Skeletal muscle tissue (tissue), 4 donors: ENCODE results near the gene EIF2D. TPM values are rescaled to one million over a fixed set of nuclear protein-coding genes. Genes with fewer than 3 reads are reported as not detected.

Source experiments
- H3K27ac ChIP-seq: one replicate; pipeline ENCODE4 v1.7.0; 2013; ENCODE audit warnings: mild to moderate bottlenecking, low read depth, low read length, inconsistent platforms
- H3K27me3 ChIP-seq, 3 donors: one replicate each; pipeline ENCODE4 v1.7.0; 2013; ENCODE audit warnings: low read length in 3 of 3; ENCODE audit not compliant: control insufficient read depth in 3 of 3, insufficient read depth in 3 of 3
- H3K36me3 ChIP-seq, 3 donors: one replicate each; pipeline ENCODE4 v1.7.0; 2013; ENCODE audit warnings: low read length in 3 of 3; ENCODE audit not compliant: control insufficient read depth in 3 of 3, insufficient read depth in 3 of 3
- H3K4me1 ChIP-seq, 3 donors: one replicate each; pipeline ENCODE4 v1.7.0; 2013; ENCODE audit warnings: low read length in 3 of 3, mild to moderate bottlenecking in 3 of 3; ENCODE audit not compliant: control insufficient read depth in 3 of 3, insufficient read depth in 3 of 3
- H3K4me3 ChIP-seq, 3 donors: one replicate each; pipeline ENCODE4 v1.7.0; 2013; ENCODE audit warnings: low read length in 3 of 3
- H3K9ac ChIP-seq, 3 donors: one replicate each; pipeline ENCODE4 v1.7.0; 2013; ENCODE audit warnings: low read length in 3 of 3, mild to moderate bottlenecking in 3 of 3, moderate library complexity in 2 of 3, low read depth in 1 of 3
- H3K9me3 ChIP-seq, 3 donors: one replicate each; pipeline ENCODE4 v1.7.0; 2013; ENCODE audit warnings: low read length in 3 of 3; ENCODE audit not compliant: control insufficient read depth in 3 of 3
- total RNA-seq: library from RNA; depleted of rRNA; stranded (reverse); fragments of >200 nt; gene quantifications from one replicate; pipeline ENCODE4 v1.2.3, GENCODE V29; 2014
- donor health status: Osteomylitis.

EIF2D gene
- total RNA-seq, 1 donor from 2014 or later = 25.6 TPM

DNA sequence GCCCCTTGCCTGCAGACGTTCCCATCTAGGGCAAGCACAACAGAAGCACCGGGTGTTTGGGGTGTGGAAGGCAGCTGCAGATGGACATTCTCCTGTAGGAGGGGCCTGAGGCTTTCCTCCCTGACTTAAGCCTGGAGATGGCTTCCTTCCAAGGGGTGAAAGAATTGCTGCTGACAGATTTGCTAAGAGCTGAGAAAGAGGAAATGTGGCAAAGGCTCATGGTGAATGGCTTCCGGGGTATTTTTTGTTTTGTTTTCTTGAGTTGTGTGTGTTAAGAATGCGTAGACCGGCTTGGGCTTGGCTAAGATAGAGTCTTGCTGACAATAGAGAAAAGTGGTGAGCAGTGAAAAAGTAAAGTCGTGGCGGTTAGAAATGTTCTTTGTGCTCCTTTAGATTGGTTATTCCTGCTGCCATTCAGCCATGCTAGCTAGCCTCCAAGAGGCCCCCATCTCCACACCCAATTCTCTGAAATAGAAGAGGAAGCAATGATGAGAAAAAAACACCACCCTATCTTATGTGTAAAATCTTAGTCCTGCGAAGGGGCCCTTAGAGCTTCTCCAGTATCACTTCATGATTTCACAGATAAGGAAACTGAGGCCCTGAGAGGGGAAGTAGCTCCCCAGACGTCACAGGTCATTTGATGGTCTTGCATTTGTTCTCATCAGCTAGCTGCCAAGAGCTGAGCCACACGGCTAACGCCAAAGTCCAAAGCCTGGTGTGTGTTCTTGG, 36.9 kb downstream of the EIF2D start:
- Histone ChIP-seq H3K4me3 (no peak overlapping the region), H3K36me3 (peaks cover 0 to under 1% (median 0%) of the 10 kb centered on the region in 3 donors), H3K4me1 (peaks cover 21 to 52% (median 25%) of the 10 kb centered on the region in 3 donors), H3K9me3 (no peaks in the 10 kb centered on the region), H3K9ac (no peak overlapping the region), H3K27ac (peak overlapping the region; percentile 55), H3K27me3 (no peaks in the 10 kb centered on the region)

DNA sequence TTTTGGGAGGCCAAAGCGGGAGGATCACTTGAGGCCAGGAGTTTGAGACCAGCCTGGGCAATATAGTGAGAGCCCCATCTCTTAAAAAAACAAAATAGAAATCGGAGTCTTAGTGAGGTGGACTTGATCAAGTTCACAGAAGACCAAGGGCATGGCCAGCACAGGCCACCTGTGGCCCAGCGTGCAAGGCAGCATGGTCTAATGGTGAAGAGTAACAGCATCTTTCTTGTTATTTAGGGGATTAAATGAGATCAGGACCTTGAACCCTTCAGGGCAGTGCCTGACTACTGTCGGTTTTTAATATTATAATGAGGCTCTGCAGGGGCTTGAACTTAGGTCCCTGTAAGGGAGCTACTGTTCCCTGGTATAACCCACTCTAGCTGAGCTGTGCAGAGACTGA, 38.5 kb downstream of the EIF2D start:
- H3K9ac ChIP-seq = no peak overlapping the region
- H3K9me3 ChIP-seq = no peaks in the 10 kb centered on the region
- H3K27me3 ChIP-seq = no peaks in the 10 kb centered on the region
- no peak overlapping the region for H3K27ac ChIP-seq
- H3K4me1 ChIP-seq = peaks cover 8 to 38% (median 12%) of the 10 kb centered on the region in 3 donors
- no peaks in the 10 kb centered on the region for H3K36me3 ChIP-seq
- H3K4me3 ChIP-seq = no peak overlapping the region

DNA sequence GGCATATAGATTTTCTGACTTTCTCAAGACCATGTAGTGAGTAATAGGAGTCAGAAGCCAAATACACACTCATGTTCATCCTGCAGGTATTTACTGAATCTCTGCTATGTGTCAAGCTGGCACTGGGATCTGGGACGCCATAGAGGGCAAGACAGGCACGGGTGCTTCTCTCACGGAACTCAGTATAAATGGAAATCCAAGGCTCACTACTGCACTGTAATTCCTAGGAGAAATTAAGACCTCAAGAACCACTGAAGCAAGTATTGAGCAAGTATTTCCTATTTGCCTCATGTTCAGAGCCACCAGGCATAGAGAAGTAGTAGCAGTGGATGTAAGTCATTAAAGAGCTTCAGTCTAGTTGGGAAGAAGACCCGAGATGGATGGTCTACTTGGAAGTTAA, 38.9 kb downstream of the EIF2D start:
- peaks cover 5 to 34% (median 9%) of the 10 kb centered on the region in 3 donors for H3K4me1 ChIP-seq
- H3K9ac ChIP-seq = no peak overlapping the region
- H3K27ac ChIP-seq = no peak overlapping the region
- no peaks in the 10 kb centered on the region for H3K36me3 ChIP-seq
- no peak overlapping the region for H3K4me3 ChIP-seq
- H3K27me3 ChIP-seq = no peaks in the 10 kb centered on the region
- H3K9me3 ChIP-seq = no peaks in the 10 kb centered on the region

DNA sequence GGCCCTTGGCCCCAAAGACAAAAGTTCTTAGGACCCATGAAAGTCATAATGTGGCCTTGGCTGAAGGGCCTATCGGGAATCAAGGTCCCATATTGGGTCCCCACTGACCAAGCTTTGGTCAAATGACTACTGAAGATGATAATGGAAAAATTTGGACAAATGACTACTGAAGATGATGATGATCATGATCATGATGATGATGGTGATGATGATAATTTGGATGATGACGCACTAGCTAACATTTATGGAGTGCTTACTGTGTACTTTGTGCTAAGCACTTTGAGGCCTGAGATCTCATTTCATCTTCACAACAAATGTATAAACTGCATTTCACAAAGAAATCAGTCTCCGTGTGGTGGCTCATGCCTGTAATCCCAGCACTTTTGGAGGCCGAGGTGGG, 39.4 kb downstream of the EIF2D start:
- Histone ChIP-seq H3K9ac (no peak overlapping the region), H3K27me3 (no peaks in the 10 kb centered on the region), H3K27ac (no peak overlapping the region), H3K9me3 (no peaks in the 10 kb centered on the region), H3K4me3 (no peak overlapping the region), H3K36me3 (no peaks in the 10 kb centered on the region), H3K4me1 (peaks cover 5 to 33% (median 9%) of the 10 kb centered on the region in 3 donors)

DNA sequence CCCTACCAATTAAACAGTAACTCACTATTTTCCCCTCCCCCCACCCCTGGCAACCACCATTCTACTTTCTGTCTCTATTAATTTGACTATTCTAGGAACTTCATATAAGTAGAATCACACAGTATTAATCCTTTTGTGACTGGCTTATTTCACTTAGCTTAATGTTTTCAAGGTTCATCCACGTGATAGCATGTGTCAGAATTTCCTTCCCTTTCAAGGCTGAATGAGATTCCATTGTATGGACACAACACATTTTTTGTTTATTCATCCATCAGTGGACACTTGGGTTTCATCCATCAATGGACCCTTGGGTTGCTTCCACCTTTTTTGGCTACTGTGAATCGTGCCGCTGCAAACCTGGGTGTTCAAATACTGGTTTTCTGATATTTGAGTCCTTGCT, 41.7 kb downstream of the EIF2D start:
- H3K9me3 ChIP-seq = no peaks in the 10 kb centered on the region
- no peaks in the 10 kb centered on the region for H3K36me3 ChIP-seq
- H3K4me1 ChIP-seq = peaks cover 8 to 27% (median 11%) of the 10 kb centered on the region in 3 donors
- H3K9ac ChIP-seq = no peak overlapping the region
- H3K27ac ChIP-seq = no peak overlapping the region
- no peak overlapping the region for H3K4me3 ChIP-seq
- H3K27me3 ChIP-seq = no peaks in the 10 kb centered on the region

DNA sequence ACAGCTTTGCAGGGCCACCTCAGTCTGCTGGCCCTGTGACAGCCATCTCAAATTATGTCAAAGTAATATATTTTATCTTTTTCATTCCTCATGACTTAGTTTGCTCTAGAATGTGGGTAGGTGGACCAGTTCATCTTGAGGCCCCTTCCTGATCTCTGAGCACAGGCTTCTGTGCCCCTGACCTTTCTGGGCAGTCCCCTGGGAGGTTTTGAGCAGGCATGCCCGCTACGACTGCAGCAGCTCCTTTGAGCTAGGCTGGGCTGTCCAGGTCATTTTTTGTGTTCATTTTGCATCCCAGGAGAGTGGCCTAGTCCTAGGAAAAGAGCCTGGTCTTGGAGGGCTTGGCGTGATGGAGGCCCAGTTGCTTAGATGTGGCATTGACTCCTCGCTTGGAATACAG, 42.7 kb downstream of the EIF2D start:
- H3K27ac ChIP-seq = no peak overlapping the region
- H3K36me3 ChIP-seq = no peaks in the 10 kb centered on the region
- H3K9ac ChIP-seq = no peak overlapping the region
- peaks cover 6 to 20% (median 11%) of the 10 kb centered on the region in 3 donors for H3K4me1 ChIP-seq
- no peak overlapping the region for H3K4me3 ChIP-seq
- no peaks in the 10 kb centered on the region for H3K9me3 ChIP-seq
- no peaks in the 10 kb centered on the region for H3K27me3 ChIP-seq

DNA sequence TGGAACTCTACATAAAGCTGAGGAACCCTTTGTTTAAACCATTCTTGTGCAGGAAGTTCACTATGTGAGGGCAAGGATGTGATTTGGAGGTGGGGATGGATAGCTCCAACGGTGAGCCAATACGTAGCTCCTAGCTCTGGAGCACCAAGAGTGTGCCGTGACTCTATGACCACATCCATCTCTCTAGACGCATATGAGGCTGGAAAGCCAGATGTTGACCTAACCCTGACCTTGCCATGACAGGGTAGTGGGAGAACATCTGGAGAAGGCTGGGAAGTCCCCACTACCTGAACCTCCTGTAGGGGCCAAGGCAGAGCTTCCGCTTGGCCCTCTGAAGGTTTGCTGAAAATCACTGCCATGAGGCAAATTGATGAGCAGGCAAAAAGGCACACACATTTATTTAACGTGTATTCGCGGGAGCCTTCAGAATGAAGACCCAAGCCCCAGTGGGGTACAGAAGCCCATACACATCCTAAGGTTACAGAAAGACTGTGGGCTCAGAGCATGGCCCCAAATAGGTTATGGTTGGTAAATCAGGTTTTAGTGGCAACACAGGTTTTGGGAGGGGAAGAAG, 43.4 kb downstream of the EIF2D start:
- peaks cover 6 to 16% (median 9%) of the 10 kb centered on the region in 3 donors for H3K4me1 ChIP-seq
- H3K27me3 ChIP-seq = no peaks in the 10 kb centered on the region
- no peak overlapping the region for H3K4me3 ChIP-seq
- no peak overlapping the region for H3K27ac ChIP-seq
- H3K36me3 ChIP-seq = peaks cover 0 to under 1% (median 0%) of the 10 kb centered on the region in 3 donors
- H3K9me3 ChIP-seq = no peaks in the 10 kb centered on the region
- H3K9ac ChIP-seq = no peak overlapping the region

DNA sequence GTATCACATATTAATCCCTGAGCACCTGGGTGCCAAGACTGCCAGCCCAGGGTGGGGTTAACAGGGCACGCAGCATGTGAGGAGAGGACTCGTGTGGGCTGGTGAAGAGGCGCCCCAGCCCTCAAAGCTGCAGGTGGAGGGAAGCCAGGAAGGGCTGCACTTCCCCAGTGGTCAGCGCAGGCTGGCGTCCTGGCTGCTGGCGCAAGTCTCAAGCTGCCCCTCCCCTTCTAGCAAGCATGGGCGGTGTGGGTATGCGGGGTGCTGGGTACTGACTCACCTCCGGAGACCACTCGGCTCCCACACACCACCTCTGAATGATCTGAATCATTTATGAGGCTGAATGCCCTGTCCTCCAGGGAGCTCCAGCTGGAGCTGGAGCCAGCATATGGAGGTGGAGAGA, 44.0 kb downstream of the EIF2D start:
- no peak overlapping the region for H3K9ac ChIP-seq
- no peaks in the 10 kb centered on the region for H3K9me3 ChIP-seq
- H3K27me3 ChIP-seq = no peaks in the 10 kb centered on the region
- peaks cover 0 to 2% (median 0%) of the 10 kb centered on the region in 3 donors for H3K36me3 ChIP-seq
- H3K4me1 ChIP-seq = peaks cover 3 to 13% (median 6%) of the 10 kb centered on the region in 3 donors
- H3K4me3 ChIP-seq = no peak overlapping the region
- H3K27ac ChIP-seq = no peak overlapping the region

DNA sequence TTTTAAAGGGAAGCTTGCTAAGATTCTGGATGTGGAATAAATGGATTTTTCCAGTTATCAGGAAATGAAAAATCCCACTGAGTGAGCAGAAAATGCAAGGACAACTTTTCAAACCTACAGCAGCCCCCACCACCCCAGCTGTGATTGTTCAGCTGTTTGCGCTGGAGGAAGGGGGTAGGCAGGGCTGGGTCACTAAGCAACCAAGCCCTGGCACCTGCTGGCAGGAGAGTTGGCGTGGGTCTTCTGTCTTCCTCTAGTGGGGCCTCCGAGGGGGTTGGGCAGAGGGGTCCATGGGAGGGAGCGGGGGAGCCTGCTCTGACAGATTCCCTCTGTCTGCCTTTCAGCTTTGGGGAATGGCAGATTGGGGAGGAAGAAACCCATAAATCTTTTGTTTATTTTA, 45.3 kb downstream of the EIF2D start:
- H3K4me3 ChIP-seq = no peak overlapping the region
- peaks cover 0 to 2% (median 0%) of the 10 kb centered on the region in 3 donors for H3K36me3 ChIP-seq
- no peak overlapping the region for H3K27ac ChIP-seq
- no peaks in the 10 kb centered on the region for H3K9me3 ChIP-seq
- no peaks in the 10 kb centered on the region for H3K27me3 ChIP-seq
- H3K4me1 ChIP-seq = peaks cover 3 to 15% (median 6%) of the 10 kb centered on the region in 3 donors
- H3K9ac ChIP-seq = no peak overlapping the region

DNA sequence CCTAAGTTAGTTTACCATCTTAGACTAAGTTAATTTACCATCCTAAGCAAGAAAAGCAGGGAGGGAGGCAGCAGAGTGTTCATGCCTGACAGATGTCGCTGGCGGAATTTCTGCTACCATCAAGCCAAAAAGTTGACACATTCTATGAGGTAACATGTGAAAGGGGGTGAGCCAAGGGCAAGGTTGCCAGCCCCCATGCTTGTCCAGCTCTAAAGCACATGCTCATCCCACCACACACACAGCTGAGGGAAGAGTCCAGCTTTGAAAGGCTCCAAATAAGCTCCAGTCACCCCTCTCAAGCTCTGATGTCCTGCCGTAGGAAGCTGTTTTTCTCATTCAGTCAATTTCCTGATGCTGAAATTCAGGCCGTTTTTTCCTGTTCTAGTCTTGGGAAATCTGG, 46.3 kb downstream of the EIF2D start:
- H3K27me3 ChIP-seq = no peaks in the 10 kb centered on the region
- H3K9me3 ChIP-seq = no peaks in the 10 kb centered on the region
- H3K4me1 ChIP-seq = peaks cover 3 to 16% (median 7%) of the 10 kb centered on the region in 3 donors
- H3K27ac ChIP-seq = no peak overlapping the region
- no peak overlapping the region for H3K9ac ChIP-seq
- no peak overlapping the region for H3K4me3 ChIP-seq
- peaks cover 0 to 2% (median 0%) of the 10 kb centered on the region in 3 donors for H3K36me3 ChIP-seq
